SK-N-MC (cell line): ENCODE results near the gene CREB5.

Experiments used
- EZH2 ChIP-seq: fragments of 200-600 bp; sonication (generic); IDR thresholded peaks from one replicate; pipeline ENCODE4 v1.6.1; 2017; ENCODE audit warnings: antibody characterized with exemption
- POLR2AphosphoS5 ChIP-seq: IDR thresholded peaks from 2 replicates; pipeline ENCODE4 v1.6.1; 2012; ENCODE audit warnings: mild to moderate bottlenecking, low read depth, low read length, borderline replicate concordance

DNA sequence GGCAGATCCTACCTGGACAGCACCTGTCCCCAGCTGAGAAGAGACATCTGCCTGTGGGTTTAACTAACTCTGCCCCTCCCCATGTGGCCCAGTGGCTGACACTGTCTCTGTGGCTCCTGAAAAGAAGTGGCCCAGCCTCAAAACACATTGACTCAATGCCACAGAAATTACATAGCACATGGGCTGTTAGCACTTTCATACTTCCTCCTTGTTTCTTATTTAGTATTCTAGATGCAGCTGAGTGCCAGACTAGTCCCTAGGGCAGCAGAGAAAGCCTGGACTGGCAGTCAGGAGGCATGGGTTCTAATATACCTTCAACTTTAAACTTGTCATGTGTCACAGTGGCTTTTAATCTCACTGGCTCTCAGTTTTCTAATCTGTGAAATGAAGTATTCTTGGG lies 374.8 kb downstream of the CREB5 start:
- no peak for TF ChIP-seq POLR2AphosphoS5
- TF ChIP-seq EZH2, result no peak
